HG03045 (cell line): ENCODE measurements around the gene EPB42.

Experiments
- ATAC-seq: cut with Tn5 transposase; IDR thresholded peaks from one replicate; pipeline ENCODE4 v1.9.1; 2021; ENCODE audit warnings: mild to moderate bottlenecking, moderate library complexity; ENCODE audit not compliant: unreplicated experiment

Gene EPB42

DNA sequence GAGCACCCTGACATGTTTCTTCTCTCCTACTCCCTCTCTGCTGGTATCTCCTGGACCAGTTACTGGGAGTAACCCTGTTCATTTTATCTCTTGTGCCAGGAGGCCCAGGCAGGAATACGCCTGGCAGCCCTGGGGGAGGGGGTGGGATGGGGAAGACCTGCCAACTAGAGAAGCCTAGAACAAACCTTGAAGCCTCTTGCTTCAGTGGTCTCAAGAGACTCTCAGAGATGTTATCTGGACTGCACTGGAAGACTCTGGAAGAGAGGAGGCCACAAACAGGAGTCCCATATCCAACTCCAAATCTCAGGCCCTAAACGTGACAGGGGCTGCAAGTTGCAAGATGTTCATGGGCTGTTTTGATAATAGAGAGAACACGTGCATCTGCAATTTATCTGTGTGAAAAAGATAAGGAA is at the start of gene EPB42:
Gene EPB42 (minus strand): TSS at position 28 of the 413 bp plus-strand sequence. CDS start 193 bp downstream, outside the sequence.
- no peak for ATAC-seq

DNA sequence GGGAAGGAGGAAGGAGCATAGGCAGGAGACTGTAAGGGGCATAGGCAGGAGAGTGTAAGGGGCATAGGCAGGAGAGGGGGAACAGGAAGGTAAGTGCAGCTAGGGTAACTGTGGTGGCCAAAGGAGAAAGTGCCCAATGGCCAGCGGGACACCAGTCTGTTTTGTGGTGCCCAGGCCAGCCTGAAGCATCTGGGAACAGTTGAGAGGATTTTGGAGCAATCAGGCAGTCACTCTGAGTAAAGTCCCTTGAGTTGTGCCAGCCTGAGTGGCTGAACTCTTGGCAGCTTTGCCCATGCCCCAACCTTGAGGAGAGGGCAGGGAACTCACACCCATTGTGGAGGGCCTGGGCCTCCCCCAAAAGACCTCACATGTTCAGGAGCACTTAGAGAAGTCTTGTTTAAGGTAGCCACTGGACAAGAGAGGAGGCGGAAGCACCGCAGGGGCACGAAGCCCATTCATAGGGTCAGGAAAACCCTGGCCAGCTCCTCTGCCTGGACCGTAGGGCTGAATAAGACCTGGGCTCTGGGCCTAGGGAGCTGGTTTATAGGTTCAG is 49.4 kb upstream of the EPB42 start:
- no peak for ATAC-seq

GRCh38 chr15:43268111-43269105 is 47.6 kb upstream of the EPB42 start:
- no peak for ATAC-seq

DNA sequence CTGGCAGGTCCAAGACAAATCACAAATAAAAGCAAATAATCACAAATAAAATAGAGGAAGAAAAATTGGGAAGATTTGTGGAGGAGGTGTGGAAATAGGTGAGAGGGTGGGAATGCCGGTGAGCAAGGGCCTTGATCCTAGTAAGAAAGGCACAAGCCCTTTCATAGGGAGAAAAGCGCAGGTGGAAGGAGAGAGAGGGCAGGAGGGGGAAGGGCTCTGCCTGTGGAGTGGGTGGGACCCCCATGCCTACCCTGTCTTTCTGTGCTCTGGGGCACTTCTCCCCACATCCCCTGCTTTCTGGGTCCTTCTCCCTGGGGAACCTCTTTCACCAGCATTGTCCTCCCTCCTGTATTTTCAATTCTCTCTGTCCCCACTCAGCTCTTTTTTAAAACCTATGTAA is 46.6 kb upstream of the EPB42 start:
- ATAC-seq: no peak

DNA sequence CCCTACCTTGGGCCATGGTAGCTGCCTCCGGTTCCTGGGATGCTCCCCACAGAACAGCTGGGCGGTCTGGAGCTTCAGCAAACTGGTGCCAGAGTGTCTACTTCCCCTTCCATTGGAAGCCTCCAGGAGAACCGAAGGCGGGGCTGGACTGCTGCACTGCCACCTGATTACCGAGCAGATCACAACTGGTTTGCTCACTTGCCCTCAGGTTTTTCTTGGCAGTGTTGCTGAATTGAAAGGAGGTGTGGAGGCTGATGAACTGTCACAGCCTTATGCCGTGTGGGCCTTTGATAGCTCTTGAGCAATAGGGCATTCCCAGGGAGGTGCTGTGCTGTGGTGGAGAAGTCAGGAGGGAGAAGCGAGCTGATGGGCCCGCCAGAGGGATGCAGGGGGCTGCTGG is 46.0 kb upstream of the EPB42 start, which contains the start of gene TGM5:
Gene TGM5 (minus strand): TSS at position 95 of the 400 bp plus-strand sequence. CDS start 79 bp downstream, at position 16.
- ATAC-seq: no peak

- ATAC-seq: no peak
Observed at GRCh38 chr15:43266386-43266785, 45.6 kb upstream of the EPB42 start.

DNA sequence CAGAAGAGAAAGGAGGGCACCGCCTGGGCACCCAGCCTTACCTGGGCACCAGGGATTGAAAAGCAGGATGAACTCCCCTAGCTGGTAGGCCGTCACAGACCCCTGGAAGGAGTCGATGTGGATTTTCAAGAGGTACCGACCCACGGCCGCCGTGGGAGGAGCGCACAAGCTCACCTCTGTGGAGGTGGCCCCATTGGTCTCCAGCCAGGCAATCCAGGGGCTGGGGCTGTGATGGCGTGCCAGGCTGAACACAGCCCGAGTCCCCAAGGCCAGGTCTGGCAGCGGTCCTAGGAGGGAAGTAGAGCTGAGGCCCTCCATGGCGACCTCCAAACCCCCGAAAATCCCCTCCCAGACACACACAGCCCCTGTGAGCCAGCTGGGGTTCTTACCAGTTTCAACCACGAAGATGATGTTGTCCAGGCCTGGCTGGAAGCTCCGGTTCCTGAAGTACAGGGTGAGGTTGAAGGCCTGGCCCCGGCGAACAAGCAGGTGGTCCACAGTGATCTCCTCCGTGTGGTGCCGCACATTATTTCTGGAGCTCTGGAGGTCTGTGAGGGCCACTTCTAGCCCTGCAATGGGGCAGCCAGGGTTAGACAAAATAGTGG is 39.3 kb upstream of the EPB42 start:
- no peak for ATAC-seq

- no peak for ATAC-seq
Observed at GRCh38 chr15:43258781-43259180, 38.0 kb upstream of the EPB42 start.

DNA sequence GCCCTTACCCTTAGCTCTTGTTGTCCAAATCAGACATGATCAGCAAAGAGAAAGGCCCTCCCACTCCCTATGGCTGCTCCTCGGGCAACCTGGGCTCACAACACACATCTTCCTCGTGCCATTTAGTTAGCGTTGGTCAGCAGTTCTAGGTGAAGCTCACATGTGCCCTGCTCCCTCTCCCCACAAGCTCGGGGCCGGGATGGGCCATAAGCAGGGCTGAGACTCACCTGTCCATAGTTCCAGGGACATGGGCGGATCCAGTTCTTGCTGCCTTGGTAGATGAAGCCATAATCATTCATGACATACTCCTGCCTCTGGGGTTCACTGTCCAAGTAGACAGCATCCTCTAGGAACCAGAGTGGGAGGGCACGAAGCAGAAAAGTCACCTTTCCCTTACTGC is 35.5 kb upstream of the EPB42 start:
- no peak for ATAC-seq

DNA sequence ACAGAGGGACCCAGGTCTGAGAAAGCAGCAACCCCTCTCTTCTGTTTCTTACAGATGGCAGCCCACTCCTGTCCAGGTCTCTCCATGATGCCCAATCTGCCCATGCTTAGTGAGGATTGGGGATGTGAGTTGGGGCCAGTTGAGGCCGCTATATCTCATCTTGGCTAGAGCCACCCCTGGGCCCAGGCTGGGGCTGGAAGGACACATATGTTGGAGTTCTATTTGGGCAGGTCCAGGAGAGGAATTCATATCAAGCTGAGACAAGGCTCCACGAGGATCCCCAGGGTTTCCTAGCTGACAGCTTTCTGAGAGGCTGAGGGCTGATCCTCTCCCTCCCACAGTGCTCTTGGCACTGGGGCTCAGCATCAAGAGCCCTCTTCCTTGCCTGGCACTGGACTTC is 34.6 kb upstream of the EPB42 start:
- no peak for ATAC-seq

- peak; percentile 44 for ATAC-seq
Observed at GRCh38 chr15:43253431-43254403, 32.9 kb upstream of the EPB42 start.

- no peak for ATAC-seq
Observed at GRCh38 chr15:43251871-43252250, 31.0 kb upstream of the EPB42 start.

- ATAC-seq: no peak
Observed at GRCh38 chr15:43251185-43251870, 30.5 kb upstream of the EPB42 start.

- ATAC-seq: no peak
Observed at GRCh38 chr15:43250785-43251184, 30.0 kb upstream of the EPB42 start.

DNA sequence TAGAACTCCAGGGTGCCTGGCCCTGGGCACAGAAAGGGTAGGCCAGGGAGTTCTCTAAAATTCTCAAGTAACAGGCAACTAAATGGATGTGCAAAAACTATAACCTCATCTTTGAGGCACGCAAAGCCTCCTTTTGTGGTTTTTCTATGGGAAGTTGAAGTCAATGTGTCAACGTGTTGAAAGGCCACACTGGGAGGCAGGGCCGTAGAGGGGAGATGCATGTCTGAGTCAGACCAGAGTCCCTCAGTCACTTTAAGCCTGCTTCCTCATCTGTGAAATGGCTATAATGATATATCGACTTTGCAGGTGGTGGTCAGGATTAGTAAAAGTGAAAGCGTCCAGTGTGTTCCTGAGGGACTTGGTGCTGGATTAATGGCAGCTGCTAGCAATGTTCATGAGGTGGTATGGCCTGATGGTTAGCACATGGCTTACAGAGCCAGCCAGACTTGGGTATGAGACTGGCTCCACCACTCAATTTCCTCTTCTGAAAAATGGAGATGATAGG is 28.9 kb upstream of the EPB42 start:
- ATAC-seq: no peak

DNA sequence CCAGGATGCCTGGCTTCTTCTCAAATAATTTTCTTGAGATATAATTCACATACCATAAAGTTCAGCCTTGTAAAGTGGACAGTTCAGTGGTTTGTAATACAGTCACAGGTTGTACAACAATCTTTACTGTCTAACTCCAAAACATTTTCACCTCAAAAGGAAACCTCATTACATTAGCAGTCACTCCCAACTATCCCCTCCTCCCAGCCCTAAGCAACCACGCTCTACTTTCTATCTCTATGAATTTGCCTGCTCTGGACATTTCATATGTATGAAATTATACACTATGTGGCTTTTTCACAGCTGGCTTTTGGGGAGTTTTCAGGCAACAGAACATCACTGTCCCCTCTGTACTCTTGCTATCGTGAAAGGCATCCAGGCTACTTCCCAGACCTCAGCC is 28.4 kb upstream of the EPB42 start:
- ATAC-seq: no peak

DNA sequence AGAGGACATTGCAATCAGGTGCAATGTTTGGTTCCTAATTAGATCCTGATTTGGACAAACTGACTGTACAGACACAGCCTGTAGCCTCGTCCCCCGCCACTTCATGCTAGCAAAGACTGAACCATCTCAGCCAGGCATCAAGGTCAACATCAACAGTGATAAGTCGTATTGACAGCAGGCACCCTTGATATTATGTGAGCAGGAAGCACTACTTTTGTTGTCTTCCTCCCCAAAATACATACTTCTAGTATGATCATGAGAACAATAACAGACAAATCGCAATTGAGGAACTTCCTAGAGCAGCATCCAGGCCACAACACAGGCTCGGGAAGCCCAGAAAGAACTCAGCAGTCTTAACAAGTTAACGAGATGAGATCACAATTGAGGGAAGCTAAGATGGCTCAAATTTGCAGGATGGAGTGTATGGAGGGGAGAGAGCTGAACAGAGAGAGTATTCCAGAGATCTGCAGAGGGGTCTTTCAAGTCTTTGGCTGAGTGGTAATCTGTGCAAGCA is 25.5 kb upstream of the EPB42 start:
- ATAC-seq: no peak

GRCh38 chr15:43244092-43244491 is 23.3 kb upstream of the EPB42 start:
- no peak for ATAC-seq

DNA sequence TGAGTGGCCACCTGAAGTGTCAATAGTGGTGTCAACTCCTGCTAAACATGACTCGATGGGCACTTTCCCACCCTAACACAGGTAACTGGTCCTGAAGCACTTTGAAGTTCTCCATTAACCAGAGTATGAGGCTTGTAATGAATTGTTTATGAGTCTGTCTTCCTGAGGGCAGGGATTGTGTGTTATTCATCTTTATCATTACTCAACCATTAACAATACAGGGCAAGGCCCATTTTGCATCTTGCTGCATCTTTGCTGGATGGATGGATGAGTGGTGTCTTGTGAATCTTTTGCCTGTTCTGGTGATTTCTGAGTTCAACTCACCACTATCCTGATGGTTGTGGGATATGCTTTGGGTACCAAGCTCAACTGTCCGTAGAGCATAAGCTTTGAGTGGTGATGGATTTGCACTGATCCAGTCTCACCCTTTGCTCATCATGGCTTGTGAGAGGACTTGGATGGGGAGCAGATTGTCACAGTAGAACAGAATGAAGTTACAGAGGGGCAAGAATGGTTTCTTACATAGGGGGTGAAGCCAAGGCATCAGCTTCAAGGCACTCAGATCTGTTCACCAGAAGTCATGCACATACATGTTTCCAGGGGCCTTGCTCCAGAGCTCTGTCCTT is 22.3 kb upstream of the EPB42 start:
- ATAC-seq: no peak
